Calu3 (cell line): Measurements from ENCODE around the gene PRR27. TPM values are rescaled to one million over a fixed set of nuclear protein-coding genes. Genes with fewer than 3 reads are reported as not detected.

ENCODE experiments used
- Bru-seq: library from RNA; stranded (reverse); fragments of 400-500 nt; gene quantifications from one replicate; lab custom pipeline; 2021; lab: Mats Ljungman, UMichigan
- BruChase-seq, 2 experiments: library from RNA; stranded (reverse); fragments of 400-500 nt; gene quantifications; one replicate each; lab custom pipeline; 2021; lab: Mats Ljungman, UMichigan
- BruUV-seq: library from RNA; stranded (reverse); fragments of 400-500 nt; replicated peaks from 2 replicates; lab custom pipeline; 2021; lab: Mats Ljungman, UMichigan
- CTCF ChIA-PET: fragments of 300-600 bp; sonication (Branson Sonifier 250); formaldehyde crosslinking; loops from one replicate; lab custom pipeline; 2022; ENCODE audit warnings: antibody characterized with exemption; lab: Charles Lee
- DNase-seq: peaks from one replicate; pipeline ENCODE4 v3.0.0; 2022
- H3K27ac Mint-ChIP-seq: one replicate; pipeline ENCODE4 v1.8.0; 2022; ENCODE audit warnings: mixed read lengths; ENCODE audit not compliant: unreplicated experiment
- H3K27me3 Mint-ChIP-seq: one replicate; pipeline ENCODE4 v1.8.0; 2022; ENCODE audit warnings: mixed read lengths; ENCODE audit not compliant: unreplicated experiment
- H3K36me3 Mint-ChIP-seq: one replicate; pipeline ENCODE4 v1.8.0; 2022; ENCODE audit warnings: mild to moderate bottlenecking, moderate library complexity, mixed read lengths; ENCODE audit not compliant: insufficient read depth, unreplicated experiment
- H3K4me1 Mint-ChIP-seq: one replicate; pipeline ENCODE4 v1.8.0; 2022; ENCODE audit warnings: mild to moderate bottlenecking, low read depth, mixed read lengths; ENCODE audit not compliant: unreplicated experiment
- H3K4me3 Mint-ChIP-seq: one replicate; pipeline ENCODE4 v1.8.0; 2022; ENCODE audit warnings: mild to moderate bottlenecking, low read depth, moderate library complexity, mixed read lengths; ENCODE audit not compliant: unreplicated experiment
- H3K9me3 Mint-ChIP-seq: one replicate; pipeline ENCODE4 v1.8.0; 2022; ENCODE audit warnings: low read depth, mixed read lengths; ENCODE audit not compliant: unreplicated experiment
- CTCF ChIP-seq: fragments of 200-600 bp; IDR thresholded peaks from one replicate; pipeline ENCODE4 v1.8.0; 2022; ENCODE audit warnings: antibody characterized with exemption; ENCODE audit not compliant: unreplicated experiment
- intact Hi-C: fragments of 100-400 bp; cut with micrococcal nuclease; formaldehyde crosslinking; loops from one replicate; pipeline ENCODE4 v1.10.0; 2022; ENCODE audit not compliant: unreplicated experiment
- long read RNA-seq: library from polyadenylated mRNA; stranded (forward); transcript quantifications from one replicate; pipeline ENCODE4 v2.0.0, GENCODE V29; 2022
- total RNA-seq: library from RNA; stranded (reverse); gene quantifications from 2 replicates; pipeline ENCODE4 v1.2.3, GENCODE V29; 2022

Gene PRR27
- total RNA-seq (not detected in 2 replicates), Bru-seq, nascent RNA (not detected), BruChase-seq, experiment 1, labeled RNA remaining after a 6-hour chase (not detected), BruChase-seq, experiment 2, labeled RNA remaining after a 2-hour chase (not detected)
- long read RNA-seq, result 0 reads

GRCh38 chr4:70153937-70154336, at the start of gene PRR27:
PRR27 (plus strand) TSS chr4:70154237; CDS start chr4:70154376, 139 bp downstream.
- Mint-ChIP-seq H3K27me3 (no peaks in the 10 kb centered on the region), H3K4me3 (no peak within 1 kb of the TSS), H3K36me3 (no peaks in the 10 kb centered on the region), H3K4me1 (peaks cover 5% of the 10 kb centered on the region), H3K27ac (no peak within 1 kb of the TSS), H3K9me3 (no peaks in the 10 kb centered on the region)
- BruUV-seq, result no TSS peak
- intact Hi-C loops, result no loop called here
- TF ChIP-seq CTCF, result no peak
- no peak for DNase-seq
- CTCF ChIA-PET, result no interaction called here

GRCh38 chr4:70110917-70111316, 43.1 kb upstream of the PRR27 start:
- H3K36me3 Mint-ChIP-seq, result no peaks in the 10 kb centered on the region
- H3K27me3 Mint-ChIP-seq, result no peaks in the 10 kb centered on the region
- H3K27ac Mint-ChIP-seq, result no peak overlapping the region
- no peak overlapping the region for H3K4me3 Mint-ChIP-seq
- no peak for DNase-seq
- intact Hi-C loops, result no loop called here
- no peaks in the 10 kb centered on the region for H3K4me1 Mint-ChIP-seq
- no TSS peak for BruUV-seq
- CTCF ChIA-PET, result no interaction called here
- no peak for TF ChIP-seq CTCF
- no peaks in the 10 kb centered on the region for H3K9me3 Mint-ChIP-seq

- no peak overlapping the region for H3K4me3 Mint-ChIP-seq
- no peaks in the 10 kb centered on the region for H3K36me3 Mint-ChIP-seq
- no peaks in the 10 kb centered on the region for H3K9me3 Mint-ChIP-seq
- intact Hi-C loops, result no loop called here
- no peaks in the 10 kb centered on the region for H3K4me1 Mint-ChIP-seq
- DNase-seq, result no peak
- H3K27me3 Mint-ChIP-seq, result no peaks in the 10 kb centered on the region
- no peak overlapping the region for H3K27ac Mint-ChIP-seq
- CTCF ChIA-PET, result no interaction called here
- TF ChIP-seq CTCF, result no peak
- no TSS peak for BruUV-seq
Measured at GRCh38 chr4:70113656-70114055, 40.4 kb upstream of the PRR27 start.

- H3K4me1 Mint-ChIP-seq, result no peaks in the 10 kb centered on the region
- DNase-seq, result no peak
- CTCF ChIA-PET, result no interaction called here
- no peaks in the 10 kb centered on the region for H3K27me3 Mint-ChIP-seq
- no peak overlapping the region for H3K27ac Mint-ChIP-seq
- intact Hi-C loops, result no loop called here
- no peaks in the 10 kb centered on the region for H3K9me3 Mint-ChIP-seq
- BruUV-seq, result no TSS peak
- no peaks in the 10 kb centered on the region for H3K36me3 Mint-ChIP-seq
- TF ChIP-seq CTCF, result no peak
- H3K4me3 Mint-ChIP-seq, result no peak overlapping the region
Measured at GRCh38 chr4:70114096-70114495, 39.9 kb upstream of the PRR27 start.
